ENCODE data around the gene VPS35L.
A peak's percentile ranks its signal among the peaks of the same experiment; 100 is the strongest.

VPS35L gene

GRCh38 chr16:19680881-19681340 is 125.4 kb downstream of the VPS35L start:
- ATAC-seq (replicated peaks; ENCODE audit: extremely low read depth, poor library complexity, severe bottlenecking) (no peak), DNase-seq (ENCODE audit: low spot score in 2 of 2) (no peak)
- Mint-ChIP-seq H3K27me3 (no peaks in the 10 kb centered on the region), H3K4me1 (no peaks in the 10 kb centered on the region), H3K27ac (ENCODE audit: low read depth) (peak overlapping the region; percentile 76), H3K36me3 (ENCODE audit: insufficient read depth) (peaks cover 15% of the 10 kb centered on the region), H3K9me3 (no peaks in the 10 kb centered on the region), H3K4me3 (no peak overlapping the region)

GRCh38 chr16:19681637-19682036 is 126.1 kb downstream of the VPS35L start:
- no peak for DNase-seq (ENCODE audit: low spot score in 2 of 2)
- Mint-ChIP-seq H3K36me3 (ENCODE audit: insufficient read depth) (peaks cover 10% of the 10 kb centered on the region), H3K9me3 (no peaks in the 10 kb centered on the region), H3K27ac (ENCODE audit: low read depth) (no peak overlapping the region), H3K4me3 (no peak overlapping the region), H3K4me1 (no peaks in the 10 kb centered on the region), H3K27me3 (no peaks in the 10 kb centered on the region)
- no peak for ATAC-seq (replicated peaks; ENCODE audit: extremely low read depth, poor library complexity, severe bottlenecking)

- peaks cover 14% of the 10 kb centered on the region for H3K36me3 Mint-ChIP-seq (ENCODE audit: insufficient read depth)
- no peaks in the 10 kb centered on the region for H3K27me3 Mint-ChIP-seq
- no peak for ATAC-seq (replicated peaks; ENCODE audit: extremely low read depth, poor library complexity, severe bottlenecking)
- no peak overlapping the region for H3K4me3 Mint-ChIP-seq
- peaks cover 6% of the 10 kb centered on the region for H3K4me1 Mint-ChIP-seq
- no peak for DNase-seq (ENCODE audit: low spot score in 2 of 2)
- no peaks in the 10 kb centered on the region for H3K9me3 Mint-ChIP-seq
- no peak overlapping the region for H3K27ac Mint-ChIP-seq (ENCODE audit: low read depth)
These were observed 128.1 kb downstream of the VPS35L start for GRCh38 chr16:19683453-19684236.

- Mint-ChIP-seq H3K4me3 (no peak overlapping the region), H3K9me3 (no peaks in the 10 kb centered on the region), H3K4me1 (peaks cover 12% of the 10 kb centered on the region), H3K36me3 (ENCODE audit: insufficient read depth) (peaks cover 13% of the 10 kb centered on the region), H3K27ac (ENCODE audit: low read depth) (no peak overlapping the region), H3K27me3 (no peaks in the 10 kb centered on the region)
- ATAC-seq (replicated peaks; ENCODE audit: extremely low read depth, poor library complexity, severe bottlenecking) (no peak), DNase-seq (ENCODE audit: low spot score in 2 of 2) (no peak)
These were observed 129.7 kb downstream of the VPS35L start for GRCh38 chr16:19685176-19685575.

- H3K9me3 Mint-ChIP-seq: no peaks in the 10 kb centered on the region
- H3K27me3 Mint-ChIP-seq: no peaks in the 10 kb centered on the region
- H3K27ac Mint-ChIP-seq (ENCODE audit: low read depth): no peak overlapping the region
- DNase-seq (ENCODE audit: low spot score in 2 of 2) (no peak), ATAC-seq (replicated peaks; ENCODE audit: extremely low read depth, poor library complexity, severe bottlenecking) (no peak)
- no peak overlapping the region for H3K4me3 Mint-ChIP-seq
- H3K4me1 Mint-ChIP-seq: peaks cover 14% of the 10 kb centered on the region
- H3K36me3 Mint-ChIP-seq (ENCODE audit: insufficient read depth): peaks cover 13% of the 10 kb centered on the region
These were observed 131.8 kb downstream of the VPS35L start for GRCh38 chr16:19687279-19687678.

- H3K36me3 Mint-ChIP-seq (ENCODE audit: insufficient read depth): peaks cover 11% of the 10 kb centered on the region
- DNase-seq (ENCODE audit: low spot score in 2 of 2) (no peak), ATAC-seq (replicated peaks; ENCODE audit: extremely low read depth, poor library complexity, severe bottlenecking) (no peak)
- no peaks in the 10 kb centered on the region for H3K9me3 Mint-ChIP-seq
- no peak overlapping the region for H3K27ac Mint-ChIP-seq (ENCODE audit: low read depth)
- no peaks in the 10 kb centered on the region for H3K27me3 Mint-ChIP-seq
- H3K4me1 Mint-ChIP-seq: peaks cover 14% of the 10 kb centered on the region
- no peak overlapping the region for H3K4me3 Mint-ChIP-seq
These were observed 133.0 kb downstream of the VPS35L start for GRCh38 chr16:19688396-19689024.

GRCh38 chr16:19689342-19689741 is 133.8 kb downstream of the VPS35L start:
- no peaks in the 10 kb centered on the region for H3K9me3 Mint-ChIP-seq
- no peaks in the 10 kb centered on the region for H3K27me3 Mint-ChIP-seq
- H3K4me3 Mint-ChIP-seq: peak overlapping the region; percentile 11
- peaks cover 11% of the 10 kb centered on the region for H3K36me3 Mint-ChIP-seq (ENCODE audit: insufficient read depth)
- peaks cover 14% of the 10 kb centered on the region for H3K4me1 Mint-ChIP-seq
- no peak overlapping the region for H3K27ac Mint-ChIP-seq (ENCODE audit: low read depth)
- ATAC-seq (replicated peaks; ENCODE audit: extremely low read depth, poor library complexity, severe bottlenecking) (no peak), DNase-seq (ENCODE audit: low spot score in 2 of 2) (no peak)

GRCh38 chr16:19690196-19690595 is 134.7 kb downstream of the VPS35L start:
- H3K36me3 Mint-ChIP-seq (ENCODE audit: insufficient read depth): peaks cover 11% of the 10 kb centered on the region
- H3K27ac Mint-ChIP-seq (ENCODE audit: low read depth): no peak overlapping the region
- no peak for ATAC-seq (replicated peaks; ENCODE audit: extremely low read depth, poor library complexity, severe bottlenecking)
- no peaks in the 10 kb centered on the region for H3K27me3 Mint-ChIP-seq
- H3K4me3 Mint-ChIP-seq: no peak overlapping the region
- H3K4me1 Mint-ChIP-seq: peaks cover 14% of the 10 kb centered on the region
- no peaks in the 10 kb centered on the region for H3K9me3 Mint-ChIP-seq
- no peak for DNase-seq (ENCODE audit: low spot score in 2 of 2)

- ATAC-seq (replicated peaks; ENCODE audit: extremely low read depth, poor library complexity, severe bottlenecking): no peak
- no peaks in the 10 kb centered on the region for H3K27me3 Mint-ChIP-seq
- peak overlapping the region; percentile 64 for H3K27ac Mint-ChIP-seq (ENCODE audit: low read depth)
- H3K4me3 Mint-ChIP-seq: no peak overlapping the region
- no peak for DNase-seq (ENCODE audit: low spot score in 2 of 2)
- H3K36me3 Mint-ChIP-seq (ENCODE audit: insufficient read depth): peaks cover 11% of the 10 kb centered on the region
- peaks cover 19% of the 10 kb centered on the region for H3K4me1 Mint-ChIP-seq
- no peaks in the 10 kb centered on the region for H3K9me3 Mint-ChIP-seq
These were observed 135.7 kb downstream of the VPS35L start for GRCh38 chr16:19691161-19691711.

- peaks cover 34% of the 10 kb centered on the region for H3K4me1 Mint-ChIP-seq
- H3K36me3 Mint-ChIP-seq (ENCODE audit: insufficient read depth): peaks cover 6% of the 10 kb centered on the region
- H3K4me3 Mint-ChIP-seq: no peak overlapping the region
- DNase-seq (ENCODE audit: low spot score in 2 of 2): no peak
- no peak for ATAC-seq (replicated peaks; ENCODE audit: extremely low read depth, poor library complexity, severe bottlenecking)
- H3K27ac Mint-ChIP-seq (ENCODE audit: low read depth): no peak overlapping the region
- no peaks in the 10 kb centered on the region for H3K27me3 Mint-ChIP-seq
- no peaks in the 10 kb centered on the region for H3K9me3 Mint-ChIP-seq
These were observed 139.5 kb downstream of the VPS35L start for GRCh38 chr16:19694989-19695388.

GRCh38 chr16:19696328-19696727 is 140.8 kb downstream of the VPS35L start:
- H3K27me3 Mint-ChIP-seq: no peaks in the 10 kb centered on the region
- H3K4me3 Mint-ChIP-seq: peak overlapping the region; percentile 42
- peaks cover 30% of the 10 kb centered on the region for H3K4me1 Mint-ChIP-seq
- peak overlapping the region; percentile 67 for H3K27ac Mint-ChIP-seq (ENCODE audit: low read depth)
- ATAC-seq (replicated peaks; ENCODE audit: extremely low read depth, poor library complexity, severe bottlenecking) (peak; percentile 19), DNase-seq (ENCODE audit: low spot score in 2 of 2) (peak in 1 of 2 donors; percentile 17)
- peaks cover 4% of the 10 kb centered on the region for H3K36me3 Mint-ChIP-seq (ENCODE audit: insufficient read depth)
- H3K9me3 Mint-ChIP-seq: no peaks in the 10 kb centered on the region

GRCh38 chr16:19696961-19697360 is 141.5 kb downstream of the VPS35L start:
- Mint-ChIP-seq H3K27me3 (no peaks in the 10 kb centered on the region), H3K4me3 (peak overlapping the region; percentile 42), H3K4me1 (peaks cover 30% of the 10 kb centered on the region), H3K36me3 (ENCODE audit: insufficient read depth) (peaks cover 4% of the 10 kb centered on the region), H3K27ac (ENCODE audit: low read depth) (peak overlapping the region; percentile 67), H3K9me3 (no peaks in the 10 kb centered on the region)
- DNase-seq (ENCODE audit: low spot score in 2 of 2) (no peak), ATAC-seq (replicated peaks; ENCODE audit: extremely low read depth, poor library complexity, severe bottlenecking) (no peak)

All from central memory CD8-positive, alpha-beta T cell (primary cell).